HCT116 (cell line): ENCODE measurements around the gene CDC42EP3. TPM values are rescaled to one million over a fixed set of nuclear protein-coding genes. Genes with fewer than 3 reads are reported as not detected.

Experiments
- ATAC-seq: fragments of 200-7000 bp; cut with Tn5 transposase; 2 replicates; pipeline ENCODE4 v1.9.1; 2020; ENCODE audit warnings: mild to moderate bottlenecking, moderate library complexity
- BruUV-seq: library from RNA; stranded (reverse); fragments of 400-500 nt; replicated peaks from 2 replicates; lab custom pipeline; 2021; lab: Mats Ljungman, UMichigan
- CTCF ChIA-PET: fragments of 300-600 bp; sonication (Branson Sonifier 250); formaldehyde crosslinking; loops from one replicate; lab custom pipeline; 2021; ENCODE audit warnings: antibody characterized with exemption; lab: Charles Lee
- POLR2A ChIA-PET: fragments of 300-600, 350-600 bp; sonication (Branson Sonifier 250); formaldehyde crosslinking; loops from one replicate; lab custom pipeline; 2021; ENCODE audit warnings: antibody characterized with exemption; lab: Charles Lee
- RAD21 ChIA-PET, 2 experiments: fragments of 300-600 bp; sonication (Branson Sonifier 250); formaldehyde crosslinking; loops; one replicate each; lab custom pipeline; 2023; ENCODE audit warnings: low total read pairs in 2 of 2; ENCODE audit not compliant: uncharacterized antibody in 2 of 2, unreplicated experiment in 2 of 2, low non-redundant PET in 1 of 2; lab: Charles Lee
- DNase-seq: peaks from one replicate; pipeline ENCODE4 v3.0.0-alpha.2; 2010; ENCODE audit warnings: low read depth, low spot score
- H2AFZ ChIP-seq: fragments of 200-600 bp; shearing (Covaris generic), sonication (generic); 2 replicates; pipeline ENCODE4 v1.6.1; 2017; ENCODE audit warnings: low read depth, mixed run types, mixed read lengths, antibody characterized with exemption, low read length; ENCODE audit not compliant: poor library complexity, severe bottlenecking
- H3K27ac ChIP-seq: 2 replicates; pipeline ENCODE4 v1.5.1; 2012; ENCODE audit warnings: low read depth, low read length
- H3K27me3 ChIP-seq: fragments of 200-600 bp; sonication (generic); 2 replicates; pipeline ENCODE4 v1.6.1; 2016; ENCODE audit warnings: mixed run types, low read length, mixed read lengths; ENCODE audit not compliant: insufficient read depth
- H3K36me3 ChIP-seq, 2 experiments: fragments of 200-500 bp in 1 of 2; fragments of 200-600 bp in 1 of 2; sonication (Bioruptor generic) in 1 of 2; sonication (generic) in 1 of 2; 2 replicates each; pipeline versions ENCODE4 v1.5.1 to v1.6.1; 2014 to 2016; ENCODE audit warnings: low read length in 2 of 2, inconsistent platforms in 1 of 2, mixed read lengths in 1 of 2, mixed run types in 1 of 2; ENCODE audit not compliant: insufficient read depth in 2 of 2, control insufficient read depth in 1 of 2
- H3K4me1 ChIP-seq, 2 experiments: fragments of 200-600 bp in 1 of 2; sonication (generic) in 1 of 2; 2 replicates each; pipeline versions ENCODE4 v1.5.1 to v1.6.1; 2012 to 2017; ENCODE audit warnings: low read length in 2 of 2, inconsistent platforms in 1 of 2, mild to moderate bottlenecking in 1 of 2, mixed read lengths in 1 of 2, mixed run types in 1 of 2, moderate library complexity in 1 of 2; ENCODE audit not compliant: insufficient read depth in 2 of 2, control insufficient read depth in 1 of 2
- H3K4me2 ChIP-seq: fragments of 200-600 bp; sonication (generic); 2 replicates; pipeline ENCODE4 v1.6.1; 2017; ENCODE audit warnings: mixed run types, low read length, mixed read lengths
- H3K4me3 ChIP-seq, 2 experiments: fragments of 200-600 bp in 1 of 2; sonication (generic) in 1 of 2; replicated peaks in 1 of 2; 2 replicates each; pipeline ENCODE4 v1.5.1; 2011 to 2016; ENCODE audit warnings: low read length in 2 of 2, control low read depth in 1 of 2, low read depth in 1 of 2, mild to moderate bottlenecking in 1 of 2, mixed read lengths in 1 of 2, mixed run types in 1 of 2
- H3K79me2 ChIP-seq: fragments of 200-600 bp; sonication (generic); 2 replicates; pipeline ENCODE4 v1.6.1; 2017; ENCODE audit warnings: mild to moderate bottlenecking, mixed run types, low read length, moderate library complexity, mixed read lengths; ENCODE audit not compliant: insufficient read depth
- H3K9ac ChIP-seq: fragments of 200-600 bp; sonication (generic); 2 replicates; pipeline ENCODE4 v1.6.1; 2016; ENCODE audit warnings: low read length, mixed read lengths
- H3K9me2 ChIP-seq: fragments of 200-600 bp; sonication (generic), shearing (Covaris generic); 2 replicates; pipeline ENCODE4 v1.6.1; 2017; ENCODE audit warnings: mixed run types, mild to moderate bottlenecking, moderate library complexity; ENCODE audit not compliant: insufficient read depth
- H3K9me3 ChIP-seq, 2 experiments: fragments of 200-500 bp in 1 of 2; fragments of 200-600 bp in 1 of 2; sonication (Bioruptor generic) in 1 of 2; sonication (generic) in 1 of 2; 2 replicates each; pipeline ENCODE4 v1.6.1; 2014 to 2017; ENCODE audit warnings: low read length in 2 of 2, mixed read lengths in 2 of 2, inconsistent platforms in 1 of 2, low read depth in 1 of 2, mild to moderate bottlenecking in 1 of 2, mixed run types in 1 of 2, moderate library complexity in 1 of 2; ENCODE audit not compliant: control insufficient read depth in 1 of 2, insufficient read depth in 1 of 2
- H4K20me1 ChIP-seq: fragments of 200-600 bp; sonication (generic), shearing (Covaris generic); 2 replicates; pipeline ENCODE4 v1.6.1; 2017; ENCODE audit warnings: mixed run types, mild to moderate bottlenecking, moderate library complexity; ENCODE audit not compliant: insufficient read depth
- ATF3 ChIP-seq: IDR thresholded peaks from 2 replicates; pipeline ENCODE4 v1.6.1; 2012
- CEBPB ChIP-seq: IDR thresholded peaks from 2 replicates; pipeline ENCODE4 v1.6.1; 2012; ENCODE audit warnings: low read depth
- CTCF ChIP-seq, 3 experiments: fragments of 200-600 bp in 1 of 3; sonication (generic) in 1 of 3; IDR thresholded peaks in 2 of 3; conservative IDR thresholded peaks in 1 of 3; 2 replicates each; pipeline ENCODE4 v1.5.1; 2012 to 2017; ENCODE audit warnings: low read depth in 2 of 3, low read length in 2 of 3, antibody characterized with exemption in 1 of 3, borderline replicate concordance in 1 of 3, control low read depth in 1 of 3, mild to moderate bottlenecking in 1 of 3, mixed read lengths in 1 of 3, mixed run types in 1 of 3, moderate library complexity in 1 of 3; ENCODE audit not compliant: insufficient read depth in 1 of 3
- EGR1 ChIP-seq: IDR thresholded peaks from 2 replicates; pipeline ENCODE4 v1.6.1; 2012; ENCODE audit warnings: low read depth
- ELF1 ChIP-seq: IDR thresholded peaks from 2 replicates; pipeline ENCODE4 v1.6.1; 2012; ENCODE audit warnings: low read depth, borderline replicate concordance
- EZH2phosphoT487 ChIP-seq: fragments of 200-600 bp; IDR thresholded peaks from 2 replicates; pipeline ENCODE4 v1.6.1; 2018; ENCODE audit warnings: antibody characterized with exemption, borderline replicate concordance
- FOSL1 ChIP-seq: IDR thresholded peaks from 2 replicates; pipeline ENCODE4 v1.6.1; 2012; ENCODE audit warnings: low read depth
- MAX ChIP-seq: IDR thresholded peaks from 2 replicates; pipeline ENCODE4 v1.6.1; 2012
- POLR2A ChIP-seq: IDR thresholded peaks from 2 replicates; pipeline ENCODE4 v1.7.0; 2011; ENCODE audit warnings: borderline replicate concordance; ENCODE audit not compliant: insufficient read depth, insufficient read length; ENCODE audit errors: extremely low read depth
- SIN3A ChIP-seq: IDR thresholded peaks from 2 replicates; pipeline ENCODE4 v1.6.1; 2012; ENCODE audit warnings: low read depth
- SP1 ChIP-seq: IDR thresholded peaks from 2 replicates; pipeline ENCODE4 v1.6.1; 2012; ENCODE audit warnings: low read depth
- TCF7L2 ChIP-seq: IDR thresholded peaks from 2 replicates; pipeline ENCODE4 v1.7.0; 2011; ENCODE audit warnings: borderline replicate concordance, inconsistent platforms; ENCODE audit not compliant: insufficient read depth, insufficient read length; ENCODE audit errors: extremely low read depth
- YY1 ChIP-seq: IDR thresholded peaks from 2 replicates; pipeline ENCODE4 v1.6.1; 2011; ENCODE audit warnings: low read length, low read depth, moderate library complexity, mild to moderate bottlenecking; ENCODE audit not compliant: insufficient replicate concordance; ENCODE audit errors: extremely low read depth
- ZFX ChIP-seq: fragments of 450-650 bp; IDR thresholded peaks from 2 replicates; pipeline ENCODE4 v1.6.1; 2017
- ZNF274 ChIP-seq: fragments of 200-500 bp; sonication (Bioruptor generic); IDR thresholded peaks from 2 replicates; pipeline ENCODE4 v1.6.1; 2014; ENCODE audit warnings: mild to moderate bottlenecking, low read depth, low read length, inconsistent platforms
- intact Hi-C: fragments of 100-400 bp; cut with micrococcal nuclease; formaldehyde crosslinking; loops from 2 replicates; pipeline ENCODE4 v1.10.0; 2022
- total RNA-seq: library from RNA; stranded (reverse); gene quantifications from one replicate; pipeline ENCODE4 v1.2.1, GENCODE V29; 2021; ENCODE audit not compliant: unreplicated experiment

The CDC42EP3 gene
- total RNA-seq, 1 experiment from 2014 or later = 38.2 TPM

- intact Hi-C loops = no loop called here
- no peak overlapping the region for H3K4me2 ChIP-seq
- DNase-seq (no peak), ATAC-seq (no peak)
- no peaks in the 10 kb centered on the region for H3K9me3 ChIP-seq
- no peak overlapping the region for H3K4me3 ChIP-seq
- H3K27me3 ChIP-seq = no peaks in the 10 kb centered on the region
- no peak overlapping the region for H3K27ac ChIP-seq
- TF ChIP-seq ZFX (no peak), CEBPB (no peak), EGR1 (no peak), CTCF (IDR thresholded peaks at IDR 0.05 in 2 of 3, conservative IDR thresholded peaks at IDR 0.05 in 1 of 3; ENCODE audit: borderline replicate concordance in 1 of 3, insufficient read depth in 1 of 3, low read depth in 2 of 3, low read length in 2 of 3) (no peak), ZNF274 (no peak), EZH2phosphoT487 (no peak), MAX (no peak)
- H3K4me1 ChIP-seq = no peaks in the 10 kb centered on the region
- H3K36me3 ChIP-seq = peaks cover 0 to 31% of the 10 kb centered on the region in 2 experiments; a peak in 1 of 4 replicates
- no peak overlapping the region for H3K9ac ChIP-seq
- no peaks in the 10 kb centered on the region for H3K9me2 ChIP-seq
- H3K79me2 ChIP-seq = peaks cover 47% of the 10 kb centered on the region
- no peaks in the 10 kb centered on the region for H4K20me1 ChIP-seq
- ChIA-PET RAD21 (no interaction called here), POLR2A (no interaction called here), CTCF (no interaction called here)
- H2AFZ ChIP-seq = no peak overlapping the region
- no TSS peak for BruUV-seq
These were observed 27.3 kb downstream of the CDC42EP3 start for GRCh38 chr2:37644191-37644590.

- POLR2A ChIA-PET = no interaction called here
- ATAC-seq (no peak), DNase-seq (no peak)
- peaks cover 0 to 31% of the 10 kb centered on the region in 2 experiments; a peak in 1 of 4 replicates for H3K36me3 ChIP-seq
- no peaks in the 10 kb centered on the region for H3K9me3 ChIP-seq
- RAD21 ChIA-PET = no interaction called here
- no peaks in the 10 kb centered on the region for H3K4me1 ChIP-seq
- intact Hi-C loops = no loop called here
- no peak overlapping the region for H3K4me2 ChIP-seq
- CTCF ChIA-PET = no interaction called here
- H3K27me3 ChIP-seq = no peaks in the 10 kb centered on the region
- no TSS peak for BruUV-seq
- no peaks in the 10 kb centered on the region for H3K9me2 ChIP-seq
- no peak overlapping the region for H3K27ac ChIP-seq
- peaks cover 42% of the 10 kb centered on the region for H3K79me2 ChIP-seq
- no peak overlapping the region for H3K4me3 ChIP-seq
- no peaks in the 10 kb centered on the region for H4K20me1 ChIP-seq
- H3K9ac ChIP-seq = no peak overlapping the region
- H2AFZ ChIP-seq = no peak overlapping the region
- TF ChIP-seq EZH2phosphoT487 (no peak), SIN3A (no peak), ZFX (no peak), POLR2A (no peak), YY1 (no peak), TCF7L2 (no peak), SP1 (no peak), ELF1 (no peak), CTCF (IDR thresholded peaks at IDR 0.05 in 2 of 3, conservative IDR thresholded peaks at IDR 0.05 in 1 of 3; ENCODE audit: borderline replicate concordance in 1 of 3, insufficient read depth in 1 of 3, low read depth in 2 of 3, low read length in 2 of 3) (no peak), ATF3 (no peak), FOSL1 (no peak), CEBPB (no peak)
These were observed 27.7 kb downstream of the CDC42EP3 start for GRCh38 chr2:37643730-37644078.
